Measurements from ENCODE around the gene TBC1D17.

The TBC1D17 gene

GRCh38 chr19:49848938-49849337, 28.6 kb upstream of the TBC1D17 start:
- DNase-seq = no peak
- ATAC-seq = no peak

GRCh38 chr19:49849433-49850220, 27.9 kb upstream of the TBC1D17 start:
- no peak for DNase-seq
- no peak for ATAC-seq

- ATAC-seq (peak; percentile 1), DNase-seq (no peak)
Observed at GRCh38 chr19:49850221-49850486, 27.3 kb upstream of the TBC1D17 start.

- peak; percentile 93 for DNase-seq
Observed at GRCh38 chr19:49850487-49851342, 26.8 kb upstream of the TBC1D17 start, which contains the start of gene PTOV1. PTOV1 (plus strand) TSS chr19:49851159.

GRCh38 chr19:49851456-49852259, 25.8 kb upstream of the TBC1D17 start:
- no peak for ATAC-seq
- DNase-seq = peak; percentile 46

More at GRCh38 chr19:49850487-49851342, 26.8 kb upstream of the TBC1D17 start, which contains the start of gene PTOV1:
- ATAC-seq = peak; percentile 88

- no peak for ATAC-seq
- DNase-seq = no peak
Observed at GRCh38 chr19:49852631-49853126, 24.8 kb upstream of the TBC1D17 start.

- no peak for ATAC-seq
- no peak for DNase-seq
Observed at GRCh38 chr19:49853852-49854377, 23.6 kb upstream of the TBC1D17 start.

GRCh38 chr19:49854378-49855263, 22.9 kb upstream of the TBC1D17 start:
- ATAC-seq = no peak

GRCh38 chr19:49855277-49855675, 22.2 kb upstream of the TBC1D17 start:
- no peak for DNase-seq
- no peak for ATAC-seq

More at GRCh38 chr19:49854378-49855263, 22.9 kb upstream of the TBC1D17 start:
- no peak for DNase-seq

GRCh38 chr19:49855676-49856573, 21.6 kb upstream of the TBC1D17 start:
- DNase-seq = no peak
- ATAC-seq = no peak

- no peak for ATAC-seq
- no peak for DNase-seq
Observed at GRCh38 chr19:49856574-49857021, 20.9 kb upstream of the TBC1D17 start.

GRCh38 chr19:49857061-49857837, 20.3 kb upstream of the TBC1D17 start:
- DNase-seq = no peak
- no peak for ATAC-seq

GRCh38 chr19:49857838-49858087, 19.7 kb upstream of the TBC1D17 start:
- DNase-seq = no peak
- no peak for ATAC-seq

- no peak for DNase-seq
- ATAC-seq = no peak
Observed at GRCh38 chr19:49858088-49858985, 19.2 kb upstream of the TBC1D17 start.

- ATAC-seq (no peak), DNase-seq (no peak)
Observed at GRCh38 chr19:49859682-49860335, 17.7 kb upstream of the TBC1D17 start.

GRCh38 chr19:49860336-49861102, 17.0 kb upstream of the TBC1D17 start:
- DNase-seq (no peak), ATAC-seq (no peak)

- ATAC-seq (no peak), DNase-seq (no peak)
Observed at GRCh38 chr19:49861107-49861506, 16.4 kb upstream of the TBC1D17 start.
